Measurements from ENCODE around the gene MACIR. TPM values are rescaled to one million over a fixed set of nuclear protein-coding genes. Genes with fewer than 3 reads are reported as not detected.

MACIR gene
- total RNA-seq, 4 donors from 2014 or later, result 12.2 to 41.7 (median 19.5) TPM

DNA sequence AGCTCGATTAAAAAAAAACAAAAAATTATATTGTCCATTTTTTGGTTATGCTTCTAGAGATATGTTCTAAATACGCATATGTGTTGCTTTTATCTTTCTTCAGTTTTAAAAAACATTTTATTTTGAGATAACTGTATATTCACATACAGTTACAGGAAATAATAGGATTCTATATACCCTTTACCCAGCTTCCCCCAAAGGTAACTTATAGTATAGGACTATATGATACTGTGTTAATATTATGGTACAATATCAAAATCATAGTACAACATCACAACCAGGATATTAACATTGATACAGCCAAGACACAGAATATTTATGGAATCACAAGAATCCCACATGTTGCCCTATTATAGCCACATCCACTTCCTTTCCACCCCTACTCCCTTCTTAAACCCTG lies 9.5 kb upstream of the MACIR start:
- TF ChIP-seq, protein P1, sequence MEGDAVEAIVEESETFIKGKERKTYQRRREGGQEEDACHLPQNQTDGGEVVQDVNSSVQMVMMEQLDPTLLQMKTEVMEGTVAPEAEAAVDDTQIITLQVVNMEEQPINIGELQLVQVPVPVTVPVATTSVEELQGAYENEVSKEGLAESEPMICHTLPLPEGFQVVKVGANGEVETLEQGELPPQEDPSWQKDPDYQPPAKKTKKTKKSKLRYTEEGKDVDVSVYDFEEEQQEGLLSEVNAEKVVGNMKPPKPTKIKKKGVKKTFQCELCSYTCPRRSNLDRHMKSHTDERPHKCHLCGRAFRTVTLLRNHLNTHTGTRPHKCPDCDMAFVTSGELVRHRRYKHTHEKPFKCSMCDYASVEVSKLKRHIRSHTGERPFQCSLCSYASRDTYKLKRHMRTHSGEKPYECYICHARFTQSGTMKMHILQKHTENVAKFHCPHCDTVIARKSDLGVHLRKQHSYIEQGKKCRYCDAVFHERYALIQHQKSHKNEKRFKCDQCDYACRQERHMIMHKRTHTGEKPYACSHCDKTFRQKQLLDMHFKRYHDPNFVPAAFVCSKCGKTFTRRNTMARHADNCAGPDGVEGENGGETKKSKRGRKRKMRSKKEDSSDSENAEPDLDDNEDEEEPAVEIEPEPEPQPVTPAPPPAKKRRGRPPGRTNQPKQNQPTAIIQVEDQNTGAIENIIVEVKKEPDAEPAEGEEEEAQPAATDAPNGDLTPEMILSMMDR (IDR thresholded peaks at IDR 0.05; ENCODE audit: low read depth), result no peak

DNA sequence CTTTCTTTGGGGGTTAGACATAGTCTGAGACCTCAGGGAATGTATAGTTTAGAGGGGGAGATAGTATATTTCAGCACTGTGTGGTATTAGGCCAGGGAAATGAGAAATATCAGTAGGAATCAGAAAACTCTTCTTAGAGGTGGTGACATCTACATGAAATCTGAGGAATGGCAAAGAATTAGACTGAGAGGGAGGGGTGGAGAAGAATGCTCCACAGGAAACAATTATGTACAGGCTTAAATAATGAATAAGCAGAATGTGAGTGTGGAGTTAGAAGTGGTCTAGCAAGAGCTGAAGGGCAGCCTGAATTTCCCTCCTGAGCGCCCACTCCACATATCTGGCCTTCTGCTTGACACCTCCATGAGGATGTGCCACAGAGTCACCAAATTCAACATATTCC lies 3.6 kb upstream of the MACIR start:
- TF ChIP-seq, protein P1 (IDR thresholded peaks at IDR 0.05; ENCODE audit: low read depth), result no peak

DNA sequence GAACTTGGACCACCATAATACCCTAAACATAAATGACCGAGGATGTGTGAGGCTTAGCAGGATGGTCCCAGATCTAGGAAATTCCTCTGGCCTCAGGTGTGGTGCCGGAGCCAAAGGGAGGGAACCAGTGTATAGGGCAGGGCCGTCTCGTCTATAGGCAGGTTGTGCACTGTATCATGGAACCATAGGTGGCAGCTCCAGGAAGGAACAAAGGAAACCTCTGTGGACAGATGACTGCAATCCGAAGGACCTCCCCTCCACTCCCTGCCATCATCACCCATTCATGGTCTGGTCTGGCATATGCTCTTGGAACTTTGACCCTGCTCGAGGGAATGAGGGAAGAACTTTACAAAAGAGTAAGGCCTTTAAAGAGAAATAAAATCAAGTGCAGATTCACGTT lies 2.9 kb upstream of the MACIR start:
- TF ChIP-seq, protein P1 (IDR thresholded peaks at IDR 0.05; ENCODE audit: low read depth), result no peak

DNA sequence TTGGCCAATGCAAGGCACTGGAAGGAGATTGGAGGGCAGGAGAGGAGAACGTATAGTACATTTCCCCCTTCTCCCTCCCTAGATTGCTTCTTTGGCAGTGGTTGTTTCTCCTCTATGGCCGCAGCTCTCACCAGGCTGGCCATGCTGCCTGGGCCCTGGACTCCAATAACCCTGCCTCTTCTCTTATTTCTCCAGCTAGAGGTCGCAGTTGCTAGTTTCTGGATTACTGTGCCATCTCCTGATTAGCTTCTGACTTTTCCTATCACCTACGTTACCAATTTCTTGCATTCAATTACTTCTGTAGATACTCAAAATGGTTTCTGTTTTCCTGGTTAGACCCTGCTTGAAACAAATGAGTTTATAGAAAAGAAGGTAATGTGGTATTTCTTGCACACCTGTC lies 2.4 kb upstream of the MACIR start:
- TF ChIP-seq, protein P1 (IDR thresholded peaks at IDR 0.05; ENCODE audit: low read depth), result no peak

DNA sequence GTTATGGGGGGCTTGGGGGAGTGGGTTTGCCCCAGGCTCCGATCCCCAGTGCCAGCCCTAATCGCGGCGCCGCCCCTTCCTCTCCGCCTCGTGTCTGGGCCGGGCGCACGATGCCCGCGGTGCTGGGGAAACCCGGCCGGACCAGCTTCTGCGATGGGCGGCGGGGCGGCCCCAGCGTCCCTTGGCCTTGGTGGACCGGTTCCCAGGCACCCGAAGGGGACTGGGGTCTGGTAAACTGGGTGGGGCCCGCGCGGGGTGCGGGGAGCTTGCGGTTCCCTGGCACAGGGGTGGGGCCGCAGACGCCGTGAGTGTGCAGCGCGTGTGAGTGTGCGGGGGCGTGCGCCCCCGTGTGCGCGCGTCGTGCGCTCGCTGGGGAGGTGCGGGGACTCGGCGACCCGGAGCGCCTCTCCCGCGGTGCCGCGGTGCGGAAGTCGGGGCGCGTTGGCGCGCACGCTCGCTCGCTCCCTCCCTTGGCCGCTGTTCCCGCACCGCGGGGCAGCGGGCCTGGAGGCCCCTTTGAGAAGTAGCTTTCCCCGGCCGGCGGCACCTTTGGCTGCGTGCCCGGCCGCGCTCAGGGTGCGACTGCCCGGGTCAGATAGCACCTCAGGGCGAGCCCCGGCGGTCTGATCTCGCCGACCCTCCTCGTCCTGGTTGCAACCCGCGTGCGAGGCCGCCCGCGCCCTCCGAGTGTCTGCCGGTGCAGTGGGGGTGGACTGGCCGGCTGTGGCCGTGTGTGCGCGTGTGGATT lies 568 bp downstream of the MACIR start:
- TF ChIP-seq, protein P1 (IDR thresholded peaks at IDR 0.05; ENCODE audit: low read depth), result no peak

DNA sequence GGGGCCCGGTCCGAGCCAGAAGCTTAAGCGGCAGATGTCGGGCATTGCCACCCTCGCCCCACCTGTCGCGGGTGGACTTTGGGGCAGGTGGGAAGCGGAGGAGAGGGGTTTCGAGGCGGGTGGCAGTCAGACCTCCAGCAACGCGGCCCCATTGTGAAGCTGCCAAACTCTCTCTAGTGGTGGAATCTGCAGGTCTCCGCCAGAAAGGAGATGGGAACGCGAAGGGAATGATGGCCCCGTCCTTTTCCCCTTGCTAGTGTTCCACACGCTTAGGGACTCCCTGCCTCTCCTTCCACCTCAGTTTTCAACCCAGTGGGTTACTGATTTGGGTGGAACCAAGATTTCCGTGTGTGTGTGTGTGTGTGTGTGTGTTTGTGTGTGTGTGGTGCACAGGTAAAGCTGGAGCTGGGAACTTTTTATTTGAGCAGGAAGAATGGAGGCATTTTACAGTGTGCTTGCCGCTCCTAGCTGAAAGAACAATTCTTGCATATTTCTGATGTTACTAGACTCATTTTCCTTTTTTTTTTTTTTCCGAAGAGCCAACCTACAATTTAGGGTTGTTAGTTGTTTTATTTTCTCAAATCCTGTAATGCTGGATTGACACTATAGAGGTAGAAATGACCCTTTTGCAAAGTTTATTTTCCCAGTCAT lies 1.3 kb downstream of the MACIR start:
- TF ChIP-seq, protein P1 (IDR thresholded peaks at IDR 0.05; ENCODE audit: low read depth), result no peak

DNA sequence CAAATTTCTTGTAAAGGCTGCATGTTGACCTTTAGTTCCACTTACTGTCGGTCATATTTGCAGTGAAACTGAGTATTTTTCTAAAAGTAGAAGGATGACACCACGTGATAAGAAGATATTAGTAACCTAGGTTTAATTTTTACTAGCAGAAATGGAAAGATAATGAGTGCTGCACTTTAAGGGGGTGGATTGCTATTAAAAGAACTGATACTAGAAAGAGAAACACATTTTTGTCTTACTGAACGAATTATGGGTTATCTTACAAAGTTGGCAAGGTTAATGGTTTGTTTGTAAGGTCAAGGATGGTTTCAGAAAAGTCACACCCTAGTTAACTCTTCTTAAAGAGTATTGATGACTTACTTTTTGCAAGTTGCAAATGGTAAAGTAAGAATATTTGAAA lies 2.4 kb downstream of the MACIR start:
- TF ChIP-seq, protein P1 (IDR thresholded peaks at IDR 0.05; ENCODE audit: low read depth), result no peak
